Muscle layer of colon (tissue), 2 donors: ENCODE results near the gene ENPP6.

ENCODE experiments used
- H3K27ac ChIP-seq: one replicate; pipeline ENCODE4 v1.7.0; 2013; ENCODE audit warnings: low read depth, mild to moderate bottlenecking, low read length, moderate library complexity
- H3K27me3 ChIP-seq, 2 donors: one replicate each; pipeline ENCODE4 v1.7.0; 2013; ENCODE audit warnings: low read length in 2 of 2, mild to moderate bottlenecking in 2 of 2; ENCODE audit not compliant: insufficient read depth in 2 of 2, control insufficient read depth in 1 of 2
- H3K36me3 ChIP-seq: one replicate; pipeline ENCODE4 v1.7.0; 2013; ENCODE audit warnings: mild to moderate bottlenecking, low read length; ENCODE audit not compliant: insufficient read depth
- H3K4me1 ChIP-seq: one replicate; pipeline ENCODE4 v1.7.0; 2013; ENCODE audit warnings: mild to moderate bottlenecking, low read length; ENCODE audit not compliant: insufficient read depth
- H3K4me3 ChIP-seq, 2 donors: one replicate each; pipeline ENCODE4 v1.7.0; 2013; ENCODE audit warnings: low read length in 2 of 2, low read depth in 1 of 2, mild to moderate bottlenecking in 1 of 2, moderate library complexity in 1 of 2
- H3K9ac ChIP-seq: one replicate; pipeline ENCODE4 v1.7.0; 2013; ENCODE audit warnings: low read length
- H3K9me3 ChIP-seq: one replicate; pipeline ENCODE4 v1.7.0; 2013; ENCODE audit warnings: mild to moderate bottlenecking, low read length
- donor health status: abdominal sarcoma.
- donor health status: Adenocarcinoma of cecum.

ENPP6 gene

GRCh38 chr4:184177271-184177670 lies 40.4 kb downstream of the ENPP6 start:
- H3K27me3 ChIP-seq: no peaks in the 10 kb centered on the region
- H3K27ac ChIP-seq: no peak overlapping the region

GRCh38 chr4:184174571-184175488 lies 42.8 kb downstream of the ENPP6 start:
- Histone ChIP-seq H3K36me3 (no peaks in the 10 kb centered on the region), H3K4me3 (no peak overlapping the region), H3K27me3 (no peaks in the 10 kb centered on the region)

More at GRCh38 chr4:184177271-184177670, 40.4 kb downstream of the ENPP6 start:
- no peaks in the 10 kb centered on the region for H3K4me1 ChIP-seq
- no peak overlapping the region for H3K4me3 ChIP-seq
- no peak overlapping the region for H3K9ac ChIP-seq
- no peaks in the 10 kb centered on the region for H3K36me3 ChIP-seq
- H3K9me3 ChIP-seq: peaks cover 6% of the 10 kb centered on the region

GRCh38 chr4:184171011-184171410 lies 46.7 kb downstream of the ENPP6 start:
- Histone ChIP-seq H3K4me1 (peaks cover 6% of the 10 kb centered on the region), H3K9ac (no peak overlapping the region), H3K4me3 (no peak overlapping the region), H3K27ac (no peak overlapping the region), H3K27me3 (no peaks in the 10 kb centered on the region), H3K9me3 (no peaks in the 10 kb centered on the region), H3K36me3 (no peaks in the 10 kb centered on the region)

More at GRCh38 chr4:184174571-184175488, 42.8 kb downstream of the ENPP6 start:
- Histone ChIP-seq H3K4me1 (no peaks in the 10 kb centered on the region), H3K9me3 (peaks cover 6% of the 10 kb centered on the region), H3K9ac (no peak overlapping the region), H3K27ac (no peak overlapping the region)

GRCh38 chr4:184169225-184169867 lies 48.3 kb downstream of the ENPP6 start:
- Histone ChIP-seq H3K27ac (no peak overlapping the region), H3K36me3 (no peaks in the 10 kb centered on the region), H3K9ac (no peak overlapping the region), H3K9me3 (no peaks in the 10 kb centered on the region), H3K27me3 (peaks cover 0 to 4% of the 10 kb centered on the region in 2 donors), H3K4me1 (peaks cover 6% of the 10 kb centered on the region), H3K4me3 (no peak overlapping the region)

GRCh38 chr4:184168406-184169019 lies 49.2 kb downstream of the ENPP6 start:
- Histone ChIP-seq H3K4me3 (no peak overlapping the region), H3K4me1 (peaks cover 6% of the 10 kb centered on the region), H3K9me3 (no peaks in the 10 kb centered on the region), H3K27me3 (peaks cover 0 to 4% of the 10 kb centered on the region in 2 donors), H3K27ac (no peak overlapping the region), H3K9ac (no peak overlapping the region), H3K36me3 (no peaks in the 10 kb centered on the region)

GRCh38 chr4:184167576-184167975 lies 50.1 kb downstream of the ENPP6 start:
- Histone ChIP-seq H3K27me3 (peaks cover 0 to 4% of the 10 kb centered on the region in 2 donors), H3K27ac (no peak overlapping the region), H3K36me3 (no peaks in the 10 kb centered on the region), H3K9me3 (no peaks in the 10 kb centered on the region), H3K4me1 (peaks cover 6% of the 10 kb centered on the region), H3K4me3 (no peak overlapping the region), H3K9ac (no peak overlapping the region)

GRCh38 chr4:184166736-184167135 lies 50.9 kb downstream of the ENPP6 start:
- Histone ChIP-seq H3K4me3 (no peak overlapping the region), H3K9me3 (no peaks in the 10 kb centered on the region), H3K4me1 (peaks cover 6% of the 10 kb centered on the region), H3K27me3 (peaks cover 0 to 4% of the 10 kb centered on the region in 2 donors), H3K9ac (no peak overlapping the region), H3K27ac (no peak overlapping the region), H3K36me3 (no peaks in the 10 kb centered on the region)

GRCh38 chr4:184165291-184165690 lies 52.4 kb downstream of the ENPP6 start:
- Histone ChIP-seq H3K27ac (no peak overlapping the region), H3K27me3 (peaks cover 0 to 4% of the 10 kb centered on the region in 2 donors), H3K4me3 (no peak overlapping the region), H3K4me1 (peaks cover 6% of the 10 kb centered on the region), H3K9ac (no peak overlapping the region), H3K9me3 (no peaks in the 10 kb centered on the region), H3K36me3 (no peaks in the 10 kb centered on the region)

- Histone ChIP-seq H3K9ac (no peak overlapping the region), H3K36me3 (no peaks in the 10 kb centered on the region), H3K27ac (no peak overlapping the region), H3K4me3 (no peak overlapping the region), H3K9me3 (no peaks in the 10 kb centered on the region), H3K27me3 (peaks cover 0 to 4% of the 10 kb centered on the region in 2 donors), H3K4me1 (peaks cover 6% of the 10 kb centered on the region)
Measured at GRCh38 chr4:184163813-184164212, 53.9 kb downstream of the ENPP6 start.

GRCh38 chr4:184162596-184162995 lies 55.1 kb downstream of the ENPP6 start:
- no peak overlapping the region for H3K4me3 ChIP-seq

GRCh38 chr4:184157322-184157721 lies 60.4 kb downstream of the ENPP6 start:
- Histone ChIP-seq H3K27ac (no peak overlapping the region), H3K9me3 (no peaks in the 10 kb centered on the region)

More at GRCh38 chr4:184162596-184162995, 55.1 kb downstream of the ENPP6 start:
- Histone ChIP-seq H3K9ac (no peak overlapping the region), H3K36me3 (no peaks in the 10 kb centered on the region), H3K4me1 (no peaks in the 10 kb centered on the region), H3K27me3 (peaks cover 0 to 4% of the 10 kb centered on the region in 2 donors), H3K9me3 (no peaks in the 10 kb centered on the region), H3K27ac (no peak overlapping the region)

More at GRCh38 chr4:184157322-184157721, 60.4 kb downstream of the ENPP6 start:
- no peak overlapping the region for H3K9ac ChIP-seq
- H3K4me1 ChIP-seq: peaks cover 16% of the 10 kb centered on the region
- no peaks in the 10 kb centered on the region for H3K36me3 ChIP-seq
- no peak overlapping the region for H3K4me3 ChIP-seq
- H3K27me3 ChIP-seq: no peaks in the 10 kb centered on the region
